Transverse colon (tissue), 4 donors: Measurements from ENCODE around the gene TCF7. TPM values are rescaled to one million over a fixed set of nuclear protein-coding genes. Genes with fewer than 3 reads are reported as not detected.

Source experiments
- DNase-seq: peaks from one replicate; pipeline ENCODE4 v3.0.0-alpha.2; 2019
- H3K27ac ChIP-seq, 4 donors: fragments of 200-600 bp; sonication (generic); 2 replicates each; pipeline ENCODE4 v1.5.1; 2016 to 2018; ENCODE audit warnings: inconsistent platforms in 4 of 4
- H3K27me3 ChIP-seq: fragments of 200-600 bp; sonication (generic); 2 replicates; pipeline ENCODE4 v1.5.1; 2017; ENCODE audit warnings: inconsistent platforms
- H3K36me3 ChIP-seq, 4 donors: fragments of 200-600 bp; sonication (generic); 2 replicates each; pipeline ENCODE4 v1.5.1; 2017 to 2019; ENCODE audit warnings: inconsistent platforms in 4 of 4
- H3K4me1 ChIP-seq, 4 donors: fragments of 200-600 bp; sonication (generic); 2 replicates each; pipeline ENCODE4 v1.5.1; 2017 to 2020; ENCODE audit warnings: inconsistent platforms in 4 of 4
- H3K4me3 ChIP-seq, 4 donors: fragments of 200-600 bp; sonication (generic); 1 replicate in 1 of 4; 2 replicates in 3 of 4; pipeline versions ENCODE4 v1.5.1 to v1.6.1; 2017 to 2019; ENCODE audit warnings: inconsistent platforms in 4 of 4
- H3K9me3 ChIP-seq, 2 donors: fragments of 200-600 bp; sonication (generic); 2 replicates each; pipeline ENCODE4 v1.5.1; 2017 to 2019; ENCODE audit warnings: inconsistent platforms in 2 of 2
- CTCF ChIP-seq, 5 experiments: fragments of 200-600 bp in 3 of 5; fragments of 450-650 bp in 2 of 5; sonication (generic) in 3 of 5; IDR thresholded peaks; 1 replicate in 2 of 5; 2 replicates in 3 of 5; pipeline ENCODE4 v1.5.1; 2016 to 2017; ENCODE audit warnings: antibody characterized with exemption in 5 of 5, inconsistent platforms in 3 of 5, mild to moderate bottlenecking in 2 of 5, moderate library complexity in 1 of 5
- EP300 ChIP-seq: sonication (generic); formaldehyde crosslinking; IDR thresholded peaks from one replicate; pipeline ENCODE4 v1.6.1; 2017; ENCODE audit warnings: antibody characterized with exemption, low read depth
- POLR2A ChIP-seq: fragments of 450-650 bp; IDR thresholded peaks from one replicate; pipeline ENCODE4 v1.6.1; 2016; ENCODE audit warnings: antibody characterized with exemption, mild to moderate bottlenecking, moderate library complexity
- POLR2AphosphoS5 ChIP-seq, 3 donors: sonication (generic); formaldehyde crosslinking; IDR thresholded peaks; one replicate each; pipeline ENCODE4 v1.6.1; 2016; ENCODE audit warnings: antibody characterized with exemption in 3 of 3
- WGBS, 2 donors: methylation state at CpG; one replicate each; pipeline ENCODE4 v1.1.5; 2018; ENCODE audit warnings: low coverage in 1 of 2; 5-methylcytosine and 5-hydroxymethylcytosine counted together
- in situ Hi-C, 4 donors: fragments of 200-750 bp; cut with MboI; loops; one replicate each; pipeline versions ENCODE4 v1.15.0 to v1.15.1; 2017; ENCODE audit warnings: low sequenced_read_pairs in 3 of 4, low pct_ligation_motif_present in 1 of 4, low pct_unique_long_range_greater_than_20kb in 1 of 4
- intact Hi-C: fragments of 100-400 bp; cut with DNase I; formaldehyde crosslinking; loops from one replicate; pipeline ENCODE4 v1.15.1; 2023; ENCODE audit warnings: low total_unique reads
- total RNA-seq, 4 donors: library from RNA; depleted of rRNA; stranded (reverse); fragments of >200 nt; gene quantifications; one replicate each; pipeline ENCODE4 v1.1.0, GENCODE V29; 2016

Gene TCF7
- total RNA-seq, 4 donors from 2014 or later = 0.60 to 7.1 (median 3.1) TPM

- Histone ChIP-seq H3K27ac (no peak overlapping the region), H3K36me3 (peaks cover 0 to 5% (median 1%) of the 10 kb centered on the region in 4 donors), H3K9me3 (no peaks in the 10 kb centered on the region), H3K4me1 (peaks cover 0 to 6% (median 3%) of the 10 kb centered on the region in 4 donors), H3K4me3 (no peak overlapping the region), H3K27me3 (no peaks in the 10 kb centered on the region)
- in situ Hi-C loops = loop anchor here (5.0 to 10.0 kb wide), 4 partner anchors 49 to 109 kb away; no protein-coding TSS in a partner anchor
- intact Hi-C loops = no loop called here
- DNase-seq = no peak
- WGBS, 2 donors = 97% methylated on average over 5 of the region's 5 CpGs; no CpG with 5 or more reads in 1 of the 2 donors
- no peak for TF ChIP-seq CTCF (IDR thresholded peaks at IDR 0.05)
- TF ChIP-seq EP300 = no peak
- TF ChIP-seq POLR2A = no peak
- no peak for TF ChIP-seq POLR2AphosphoS5 (IDR thresholded peaks at IDR 0.05)
Observed at GRCh38 chr5:134143431-134143830, 28.9 kb downstream of the TCF7 start.

GRCh38 chr5:134143944-134144941 lies 29.8 kb downstream of the TCF7 start:
- 91 to 100% methylated on average over 1 to 10 of the region's 10 CpGs for WGBS, 2 donors
- peaks cover 0 to 6% (median 3%) of the 10 kb centered on the region in 4 donors for H3K4me1 ChIP-seq
- no peak for TF ChIP-seq POLR2AphosphoS5 (IDR thresholded peaks at IDR 0.05)
- no peak for TF ChIP-seq EP300
- TF ChIP-seq POLR2A = no peak
- no peak for TF ChIP-seq CTCF (IDR thresholded peaks at IDR 0.05)
- no peak for DNase-seq
- no peaks in the 10 kb centered on the region for H3K27me3 ChIP-seq
- intact Hi-C loops (no loop called here), in situ Hi-C loops (loop anchor here (5.0 to 10.0 kb wide), 4 partner anchors 49 to 109 kb away; no protein-coding TSS in a partner anchor)
- no peak overlapping the region for H3K4me3 ChIP-seq
- H3K27ac ChIP-seq = no peak overlapping the region
- no peaks in the 10 kb centered on the region for H3K9me3 ChIP-seq
- peaks cover 0 to 5% (median 1%) of the 10 kb centered on the region in 4 donors for H3K36me3 ChIP-seq

GRCh38 chr5:134145041-134145757 lies 30.7 kb downstream of the TCF7 start:
- H3K27ac ChIP-seq = no peak overlapping the region

More at GRCh38 chr5:134145041-134145757, 30.7 kb downstream of the TCF7 start:
- no peak overlapping the region for H3K4me3 ChIP-seq
- TF ChIP-seq CTCF (IDR thresholded peaks at IDR 0.05) (no peak), POLR2AphosphoS5 (IDR thresholded peaks at IDR 0.05) (no peak), EP300 (no peak), POLR2A (no peak)
- intact Hi-C loops = loop anchor here (5.0 kb wide), 1 partner anchor 103 kb away; no protein-coding TSS in a partner anchor
- in situ Hi-C loops = loop anchor here in 3 of 4 donors (10.0 kb wide), 3 partner anchors 50 to 110 kb away; no protein-coding TSS in a partner anchor
- DNase-seq = no peak
- H3K27me3 ChIP-seq = no peaks in the 10 kb centered on the region
- WGBS, 2 donors = 27% methylated on average over 1 of the region's 1 CpG; no CpG with 5 or more reads in 1 of the 2 donors
- no peaks in the 10 kb centered on the region for H3K9me3 ChIP-seq
- peaks cover 0 to 7% (median 3%) of the 10 kb centered on the region in 4 donors for H3K4me1 ChIP-seq
- peaks cover 0 to 7% (median 2%) of the 10 kb centered on the region in 4 donors for H3K36me3 ChIP-seq
